Measurements from ENCODE around the gene SLC12A7.

GRCh38 chr5:1052076-1052475, 59.8 kb downstream of the SLC12A7 start:
- TF ChIP-seq CTCF (IDR thresholded peaks at IDR 0.05) (no peak), FOXP1 (CRISPR knock-in tag; IDR thresholded peaks at IDR 0.05; ENCODE audit: borderline replicate concordance) (no peak), TP53 (CRISPR knock-in tag; IDR thresholded peaks at IDR 0.05) (no peak), ZNF532 (CRISPR knock-in tag; IDR thresholded peaks at IDR 0.05; ENCODE audit: borderline replicate concordance) (no peak), ZNF232 (CRISPR knock-in tag; IDR thresholded peaks at IDR 0.05) (no peak), RELA (CRISPR knock-in tag; IDR thresholded peaks at IDR 0.05; ENCODE audit: borderline replicate concordance) (no peak), CREB1 (CRISPR knock-in tag; IDR thresholded peaks at IDR 0.05) (no peak), ESRRA (CRISPR knock-in tag; IDR thresholded peaks at IDR 0.05; ENCODE audit: borderline replicate concordance) (no peak), EMX1 (CRISPR knock-in tag; IDR thresholded peaks at IDR 0.05) (no peak), CDX4 (CRISPR knock-in tag; IDR thresholded peaks at IDR 0.05; ENCODE audit: borderline replicate concordance) (no peak)
